Dermis blood vessel endothelial cell (primary cell): ENCODE results near the gene ZFC3H1. TPM values are rescaled to one million over a fixed set of nuclear protein-coding genes. Genes with fewer than 3 reads are reported as not detected.

Source experiments
- DNase-seq: peaks from one replicate; pipeline ENCODE4 v3.0.0; 2010
- total RNA-seq: library from RNA; depleted of rRNA; stranded (reverse); fragments of >200 nt; gene quantifications from 2 replicates; pipeline ENCODE4 v1.2.3, GENCODE V29; 2014

The ZFC3H1 gene
- total RNA-seq, 1 donor from 2014 or later: 22.8 TPM

DNA sequence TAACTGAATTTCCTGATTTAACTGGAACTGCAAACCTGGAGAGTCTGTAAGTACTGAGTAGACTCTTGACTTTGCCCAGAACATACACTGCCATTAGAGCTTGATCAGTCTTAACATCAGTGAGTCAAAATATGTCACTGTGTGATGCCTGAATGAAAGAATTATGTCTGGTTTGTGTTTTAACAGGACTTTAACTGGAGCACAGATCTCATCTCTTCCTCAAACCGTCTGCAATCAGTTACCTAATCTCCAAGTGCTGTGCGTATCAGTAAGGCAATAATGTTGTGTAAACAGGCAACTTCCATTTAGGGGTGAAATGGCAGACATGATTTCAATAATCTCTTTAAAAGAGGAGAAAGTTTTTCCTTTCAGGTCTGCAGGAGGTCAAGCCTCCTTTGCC lies 97.0 kb downstream of the ZFC3H1 start:
- no peak for DNase-seq

DNA sequence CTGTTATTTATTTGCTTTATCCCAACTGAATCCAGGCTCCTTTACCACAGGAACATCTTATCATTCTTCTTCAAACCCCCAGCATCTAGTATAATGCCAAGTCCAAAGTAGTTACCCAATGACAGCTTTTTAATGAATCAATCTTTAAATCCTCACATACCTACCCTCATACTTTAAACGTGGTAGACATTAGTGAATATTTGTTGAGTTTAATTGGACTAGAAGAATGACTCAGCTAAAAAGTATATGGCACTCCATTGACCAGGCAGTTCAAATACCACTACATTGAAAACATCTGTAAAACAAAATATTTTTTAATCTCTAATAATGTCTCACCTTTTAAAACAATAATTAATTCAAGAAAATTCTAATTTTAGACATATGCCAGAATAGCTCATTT lies 98.1 kb downstream of the ZFC3H1 start:
- no peak for DNase-seq

- no peak for DNase-seq
These were observed 100.7 kb downstream of the ZFC3H1 start for GRCh38 chr12:71562676-71563595.

Other genes with a start within 250 kb of the ZFC3H1 start
- not detected in 2 replicates for gene LGR5, start 224.1 kb downstream of the ZFC3H1 start, total RNA-seq
- gene THAP2, start 453 bp upstream of the ZFC3H1 start, total RNA-seq: 3.6 and 3.8 TPM in 2 replicates
- gene TMEM19, start 22.2 kb upstream of the ZFC3H1 start, total RNA-seq: 37.1 and 55.9 TPM in 2 replicates
- 15.8 and 51.4 TPM in 2 replicates for gene RAB21, start 91.0 kb upstream of the ZFC3H1 start, total RNA-seq
- 40.3 and 60.9 TPM in 2 replicates for gene TBC1D15, start 175.9 kb upstream of the ZFC3H1 start, total RNA-seq